Fibroblast of pulmonary artery (primary cell): ENCODE results near the gene PFDN1.

ENCODE experiments used
- DNase-seq: peaks from one replicate; pipeline ENCODE4 v3.0.0-alpha.2; 2010; ENCODE audit warnings: low read depth
- H3K4me3 ChIP-seq: replicated peaks from 2 replicates; pipeline ENCODE4 v1.5.1; 2011; ENCODE audit warnings: low read depth, mild to moderate bottlenecking, control low read depth, low read length, moderate library complexity
- TF ChIP-seq, protein P1 (sequence below): IDR thresholded peaks from 2 replicates; pipeline ENCODE4 v1.5.1; 2011; ENCODE audit warnings: mild to moderate bottlenecking, control low read depth, low read length, inconsistent platforms; ENCODE audit errors: missing control alignments

The PFDN1 gene

GRCh38 chr5:140297283-140297682 lies 5.6 kb downstream of the PFDN1 start:
- no peak overlapping the region for H3K4me3 ChIP-seq
- no peak for DNase-seq
- TF ChIP-seq, protein P1, sequence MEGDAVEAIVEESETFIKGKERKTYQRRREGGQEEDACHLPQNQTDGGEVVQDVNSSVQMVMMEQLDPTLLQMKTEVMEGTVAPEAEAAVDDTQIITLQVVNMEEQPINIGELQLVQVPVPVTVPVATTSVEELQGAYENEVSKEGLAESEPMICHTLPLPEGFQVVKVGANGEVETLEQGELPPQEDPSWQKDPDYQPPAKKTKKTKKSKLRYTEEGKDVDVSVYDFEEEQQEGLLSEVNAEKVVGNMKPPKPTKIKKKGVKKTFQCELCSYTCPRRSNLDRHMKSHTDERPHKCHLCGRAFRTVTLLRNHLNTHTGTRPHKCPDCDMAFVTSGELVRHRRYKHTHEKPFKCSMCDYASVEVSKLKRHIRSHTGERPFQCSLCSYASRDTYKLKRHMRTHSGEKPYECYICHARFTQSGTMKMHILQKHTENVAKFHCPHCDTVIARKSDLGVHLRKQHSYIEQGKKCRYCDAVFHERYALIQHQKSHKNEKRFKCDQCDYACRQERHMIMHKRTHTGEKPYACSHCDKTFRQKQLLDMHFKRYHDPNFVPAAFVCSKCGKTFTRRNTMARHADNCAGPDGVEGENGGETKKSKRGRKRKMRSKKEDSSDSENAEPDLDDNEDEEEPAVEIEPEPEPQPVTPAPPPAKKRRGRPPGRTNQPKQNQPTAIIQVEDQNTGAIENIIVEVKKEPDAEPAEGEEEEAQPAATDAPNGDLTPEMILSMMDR = no peak

- TF ChIP-seq, protein P1 = no peak
- no peak overlapping the region for H3K4me3 ChIP-seq
- DNase-seq = peak; percentile 26
These were observed 6.6 kb downstream of the PFDN1 start for GRCh38 chr5:140296289-140296688.

GRCh38 chr5:140295414-140295813 lies 7.5 kb downstream of the PFDN1 start:
- TF ChIP-seq, protein P1 = no peak
- peak; percentile 98 for DNase-seq
- H3K4me3 ChIP-seq = no peak overlapping the region

DNA sequence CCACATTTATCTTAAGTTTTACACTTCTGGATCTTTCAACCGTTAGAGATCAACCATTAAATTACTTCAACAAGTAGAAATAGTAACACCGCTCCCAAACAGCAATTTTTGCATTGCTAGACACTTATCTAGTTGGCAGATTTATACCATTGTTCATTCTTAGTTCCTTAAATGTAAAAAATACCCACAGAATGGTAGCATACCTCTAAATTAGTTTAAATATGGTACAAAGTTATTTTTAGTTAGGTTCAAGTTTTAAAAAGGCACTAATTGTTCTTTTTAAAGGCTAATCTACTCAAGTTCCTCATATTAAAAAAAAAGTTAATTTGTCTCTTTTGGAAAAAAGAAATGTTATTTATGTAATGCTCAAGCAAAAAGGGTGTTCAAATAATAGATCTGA lies 8.1 kb downstream of the PFDN1 start:
- no peak for DNase-seq
- TF ChIP-seq, protein P1 = no peak
- H3K4me3 ChIP-seq = no peak overlapping the region

GRCh38 chr5:140293849-140294100 lies 9.1 kb downstream of the PFDN1 start:
- TF ChIP-seq, protein P1 = no peak
- DNase-seq = no peak
- no peak overlapping the region for H3K4me3 ChIP-seq

DNA sequence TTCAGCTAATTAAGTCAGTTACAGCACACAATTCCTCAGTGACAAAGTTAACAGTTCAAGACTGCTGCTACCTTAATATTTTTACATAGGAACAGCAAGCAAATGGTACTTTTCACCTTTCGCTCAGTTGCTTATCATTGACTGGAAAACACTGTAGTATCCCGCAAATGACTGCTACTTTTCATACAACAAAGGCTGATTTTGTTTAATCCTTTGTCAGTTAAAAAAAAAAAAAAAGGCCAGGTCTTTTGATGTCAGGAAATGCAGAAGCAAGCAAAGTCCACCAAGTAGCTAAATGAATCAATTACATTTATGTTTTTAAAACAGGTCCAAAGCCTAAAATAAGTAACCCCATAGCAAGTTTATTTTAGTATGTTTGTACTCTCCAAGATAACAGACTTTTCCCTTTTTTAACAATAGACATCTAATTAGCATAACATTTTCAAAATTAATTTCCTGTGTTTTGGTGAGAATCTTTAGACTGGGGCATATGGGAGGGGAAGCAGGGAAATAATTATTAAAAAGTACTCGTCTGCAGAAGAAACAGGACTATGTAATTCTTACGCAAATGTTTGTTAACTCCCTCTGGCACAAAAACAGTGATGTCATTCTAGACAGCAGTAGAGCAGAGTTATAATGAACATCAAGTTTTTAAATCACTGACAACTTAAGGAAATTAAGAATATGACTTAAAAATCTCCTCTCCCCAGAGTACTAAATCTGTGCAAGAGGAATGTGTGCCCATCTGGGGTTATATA lies 9.6 kb downstream of the PFDN1 start:
- TF ChIP-seq, protein P1 = no peak
- peak; percentile 70 for DNase-seq
- no peak overlapping the region for H3K4me3 ChIP-seq

- no peak overlapping the region for H3K4me3 ChIP-seq
- peak; percentile 24 for DNase-seq
- TF ChIP-seq, protein P1 = no peak
These were observed 10.5 kb downstream of the PFDN1 start for GRCh38 chr5:140292212-140293036.
